Activated naive CD8-positive, alpha-beta T cell treated with anti-CD3 and anti-CD28 coated beads for 36 hours (primary cell): ENCODE results near the gene CAPZB. TPM values are rescaled to one million over a fixed set of nuclear protein-coding genes. Genes with fewer than 3 reads are reported as not detected.

Source experiments
- DNase-seq: peaks from one replicate; pipeline ENCODE4 v3.0.0; 2021
- H3K27ac Mint-ChIP-seq: one replicate; pipeline ENCODE4 v1.8.0; 2022; ENCODE audit warnings: mild to moderate bottlenecking, moderate library complexity, mixed read lengths
- H3K27me3 Mint-ChIP-seq: one replicate; pipeline ENCODE4 v1.8.0; 2022; ENCODE audit warnings: mild to moderate bottlenecking, mixed read lengths
- H3K36me3 Mint-ChIP-seq: one replicate; pipeline ENCODE4 v1.8.0; 2021; ENCODE audit warnings: mild to moderate bottlenecking, mixed read lengths
- H3K4me1 Mint-ChIP-seq: one replicate; pipeline ENCODE4 v1.8.0; 2021; ENCODE audit warnings: mixed read lengths
- H3K4me3 Mint-ChIP-seq: one replicate; pipeline ENCODE4 v1.8.0; 2022; ENCODE audit warnings: mild to moderate bottlenecking, moderate library complexity, mixed read lengths
- H3K9me3 Mint-ChIP-seq: one replicate; pipeline ENCODE4 v1.8.0; 2022; ENCODE audit warnings: mixed read lengths
- total RNA-seq, 2 experiments: library from RNA; stranded (reverse); gene quantifications; one replicate each; pipeline ENCODE4 v1.2.3, GENCODE V29; 2021

Gene CAPZB
- total RNA-seq, 2 experiments from 2014 or later: 324 to 332 TPM

DNA sequence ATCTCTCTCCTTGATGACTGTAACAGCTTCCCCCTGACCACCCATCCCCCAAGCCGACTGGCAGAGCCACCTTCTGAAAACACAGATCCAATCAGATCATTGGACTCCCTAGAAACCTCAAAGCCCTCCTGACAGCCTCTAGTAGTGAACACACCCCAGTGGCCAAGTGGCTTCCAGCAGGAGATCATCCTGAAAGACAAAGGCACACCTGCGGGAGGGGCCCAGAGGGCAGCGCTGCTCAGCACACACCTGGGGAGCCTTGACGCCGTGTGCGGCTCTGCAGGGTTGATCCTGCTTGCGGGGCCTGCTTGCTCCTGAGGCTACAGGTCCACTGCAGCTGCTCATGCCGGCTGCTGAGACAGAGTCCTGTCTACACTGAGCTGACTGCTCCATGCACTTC lies 131.7 kb downstream of the CAPZB start:
- Mint-ChIP-seq H3K36me3 (peaks cover 3% of the 10 kb centered on the region), H3K27me3 (no peaks in the 10 kb centered on the region), H3K9me3 (no peaks in the 10 kb centered on the region), H3K4me3 (no peak overlapping the region), H3K4me1 (peaks cover 1% of the 10 kb centered on the region), H3K27ac (no peak overlapping the region)
- no peak for DNase-seq

DNA sequence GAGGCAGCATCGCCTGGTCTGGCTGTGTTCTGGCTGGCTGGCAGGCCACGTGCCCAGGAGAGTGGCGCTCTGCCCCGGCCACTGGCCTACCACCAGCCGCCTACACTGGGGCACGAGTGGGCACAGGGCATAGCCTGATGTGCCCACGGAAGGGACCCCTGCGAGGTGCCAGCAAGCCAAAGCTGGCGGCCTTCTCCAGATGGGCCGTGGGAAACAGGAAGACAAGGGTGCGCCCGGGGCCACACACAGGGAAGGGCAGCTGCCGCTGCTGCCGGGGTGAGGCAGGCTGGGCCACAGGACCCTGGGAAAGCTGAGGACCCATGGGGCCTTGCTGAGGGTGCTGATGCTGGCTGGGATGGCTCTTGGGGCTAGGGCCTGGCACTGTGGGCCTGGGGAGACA lies 132.5 kb downstream of the CAPZB start:
- peaks cover 1% of the 10 kb centered on the region for H3K4me1 Mint-ChIP-seq
- no peaks in the 10 kb centered on the region for H3K9me3 Mint-ChIP-seq
- H3K27ac Mint-ChIP-seq: peak overlapping the region; percentile 70
- no peaks in the 10 kb centered on the region for H3K27me3 Mint-ChIP-seq
- H3K36me3 Mint-ChIP-seq: peaks cover 3% of the 10 kb centered on the region
- DNase-seq: no peak
- H3K4me3 Mint-ChIP-seq: no peak overlapping the region

DNA sequence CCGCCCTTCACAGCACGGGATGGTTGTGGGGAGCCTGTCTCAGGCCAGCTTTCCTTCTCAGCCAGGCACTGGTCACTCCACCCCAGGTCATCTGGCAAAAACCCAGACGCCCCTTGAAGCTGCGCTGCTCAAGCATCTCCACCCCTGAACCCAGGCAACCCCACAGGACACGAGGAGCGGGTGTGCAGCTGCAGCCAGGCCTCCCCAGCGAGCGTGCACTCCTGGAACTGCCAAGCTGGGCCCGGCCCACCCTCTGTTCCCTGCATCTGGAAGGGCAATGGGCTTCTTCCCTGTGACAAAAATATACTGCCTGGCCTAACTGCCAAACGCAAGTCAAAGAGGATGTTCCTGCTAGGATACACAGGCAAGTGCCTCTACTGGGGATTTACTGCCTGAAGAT lies 133.5 kb downstream of the CAPZB start:
- Mint-ChIP-seq H3K36me3 (peaks cover 3% of the 10 kb centered on the region), H3K27me3 (no peaks in the 10 kb centered on the region), H3K9me3 (no peaks in the 10 kb centered on the region), H3K4me3 (no peak overlapping the region), H3K27ac (no peak overlapping the region), H3K4me1 (no peaks in the 10 kb centered on the region)
- no peak for DNase-seq

DNA sequence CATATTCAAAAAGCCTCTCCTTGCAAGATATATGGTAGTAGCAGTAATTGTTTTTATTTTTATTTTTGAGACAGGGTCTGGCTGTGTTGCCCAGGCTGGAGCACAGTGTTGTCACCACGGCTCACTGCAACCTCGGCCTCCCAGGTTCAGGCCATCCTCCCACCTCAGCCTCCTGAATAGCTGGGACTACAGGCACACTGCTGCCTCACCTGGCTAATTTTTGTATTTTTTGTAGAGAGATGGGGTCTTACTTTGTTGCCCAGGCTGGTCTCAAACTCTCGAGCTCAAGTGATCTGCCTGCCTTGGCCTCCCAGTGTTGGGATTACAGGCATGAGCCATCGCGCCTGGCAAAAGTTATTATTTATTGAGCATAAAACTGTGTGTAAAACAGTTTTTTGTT lies 134.8 kb downstream of the CAPZB start:
- H3K27ac Mint-ChIP-seq: no peak overlapping the region
- H3K4me1 Mint-ChIP-seq: no peaks in the 10 kb centered on the region
- H3K4me3 Mint-ChIP-seq: no peak overlapping the region
- no peaks in the 10 kb centered on the region for H3K27me3 Mint-ChIP-seq
- DNase-seq: no peak
- H3K36me3 Mint-ChIP-seq: peaks cover 3% of the 10 kb centered on the region
- H3K9me3 Mint-ChIP-seq: no peaks in the 10 kb centered on the region

DNA sequence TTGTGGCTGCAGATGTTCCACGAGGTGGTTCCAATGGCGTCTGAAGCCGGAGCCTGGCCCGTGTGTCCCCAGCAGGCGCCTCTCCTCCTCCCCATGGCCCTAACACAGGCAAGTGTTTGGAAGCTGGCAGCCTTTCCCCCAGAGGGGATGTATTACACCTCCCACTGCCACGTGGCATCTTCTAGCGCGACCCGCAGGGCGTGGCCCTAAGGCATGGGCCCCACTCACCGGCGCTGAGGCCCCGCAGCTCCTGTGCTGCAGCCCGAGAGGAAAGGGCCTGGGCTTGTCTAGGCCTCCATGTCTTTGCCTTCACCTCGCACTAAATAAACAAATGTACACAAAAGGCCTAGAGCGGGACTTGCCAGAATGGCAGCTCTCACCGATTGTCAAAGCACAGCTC lies 135.3 kb downstream of the CAPZB start:
- no peaks in the 10 kb centered on the region for H3K4me1 Mint-ChIP-seq
- no peak overlapping the region for H3K27ac Mint-ChIP-seq
- no peaks in the 10 kb centered on the region for H3K9me3 Mint-ChIP-seq
- H3K27me3 Mint-ChIP-seq: no peaks in the 10 kb centered on the region
- H3K36me3 Mint-ChIP-seq: peaks cover 3% of the 10 kb centered on the region
- H3K4me3 Mint-ChIP-seq: no peak overlapping the region
- DNase-seq: no peak

DNA sequence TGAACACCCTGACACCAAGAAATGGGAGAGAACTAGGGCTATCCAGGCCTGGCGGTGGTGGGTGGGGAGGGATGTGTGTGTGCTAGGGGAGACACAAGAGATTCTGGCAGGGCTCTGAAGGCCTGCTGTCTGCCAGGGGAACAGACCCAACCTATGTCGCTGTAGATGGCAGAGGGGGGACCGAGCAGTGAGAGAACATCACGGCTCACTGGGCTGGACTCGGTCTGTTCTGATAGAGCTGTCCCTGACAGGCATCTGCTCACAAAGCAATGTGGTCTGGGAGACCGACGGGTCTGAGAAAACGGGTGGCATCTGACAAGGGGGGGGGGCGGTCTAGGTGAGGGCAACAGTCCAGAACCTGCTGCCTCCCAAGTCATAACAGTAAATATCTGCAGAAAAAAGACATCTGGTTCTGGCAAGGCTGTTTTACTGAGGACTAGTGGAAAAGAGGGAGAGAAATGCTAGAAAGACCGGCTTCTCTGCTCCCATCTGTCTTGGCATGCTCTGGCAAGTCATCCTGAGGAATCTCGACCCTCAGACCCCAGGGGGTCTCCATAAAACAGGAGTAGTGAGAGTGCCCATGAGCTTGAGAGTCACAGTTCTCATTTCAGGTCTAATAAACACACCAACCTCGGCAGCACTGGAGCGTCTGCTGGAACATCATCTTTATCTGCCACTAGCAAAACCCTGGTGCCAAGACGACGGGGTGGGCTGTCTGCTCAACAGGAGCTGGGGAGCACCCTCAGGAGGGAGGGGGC lies 136.7 kb downstream of the CAPZB start:
- H3K36me3 Mint-ChIP-seq: peaks cover 5% of the 10 kb centered on the region
- no peaks in the 10 kb centered on the region for H3K9me3 Mint-ChIP-seq
- H3K4me3 Mint-ChIP-seq: no peak overlapping the region
- no peak for DNase-seq
- no peaks in the 10 kb centered on the region for H3K27me3 Mint-ChIP-seq
- no peak overlapping the region for H3K27ac Mint-ChIP-seq
- H3K4me1 Mint-ChIP-seq: no peaks in the 10 kb centered on the region

DNA sequence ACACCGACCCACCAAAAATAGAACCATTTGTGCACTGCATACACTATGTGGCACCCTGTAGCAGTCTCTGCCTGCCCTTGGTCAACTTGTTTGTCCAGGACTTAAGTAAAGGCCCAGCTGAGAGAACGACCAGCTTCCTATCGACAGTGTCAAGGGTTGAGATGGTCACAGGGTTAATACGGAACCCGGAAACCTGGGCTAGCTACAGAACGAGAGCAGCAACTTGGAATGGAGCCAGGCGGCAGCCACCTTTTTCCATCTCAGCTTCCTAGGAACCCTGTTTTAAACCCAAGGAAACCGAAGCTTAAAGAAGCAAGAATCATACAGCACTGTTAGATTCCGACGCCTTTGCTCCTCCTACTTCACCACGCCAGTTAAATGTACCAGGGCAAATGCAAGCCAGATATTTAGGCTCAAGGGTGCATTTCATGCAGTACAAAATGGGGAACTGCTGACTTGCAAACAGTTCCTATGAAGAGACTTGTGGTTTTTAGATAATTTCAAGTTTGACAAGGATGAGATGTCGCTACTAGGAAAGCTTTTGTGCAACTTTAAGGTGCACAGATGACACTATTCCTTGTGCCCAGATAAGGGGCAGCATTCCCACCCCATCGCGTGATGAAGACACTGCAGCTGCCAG lies 137.7 kb downstream of the CAPZB start:
- Mint-ChIP-seq H3K27me3 (no peaks in the 10 kb centered on the region), H3K9me3 (no peaks in the 10 kb centered on the region), H3K4me3 (no peak overlapping the region), H3K27ac (peak overlapping the region; percentile 58), H3K4me1 (no peaks in the 10 kb centered on the region), H3K36me3 (peaks cover 5% of the 10 kb centered on the region)
- DNase-seq: no peak

DNA sequence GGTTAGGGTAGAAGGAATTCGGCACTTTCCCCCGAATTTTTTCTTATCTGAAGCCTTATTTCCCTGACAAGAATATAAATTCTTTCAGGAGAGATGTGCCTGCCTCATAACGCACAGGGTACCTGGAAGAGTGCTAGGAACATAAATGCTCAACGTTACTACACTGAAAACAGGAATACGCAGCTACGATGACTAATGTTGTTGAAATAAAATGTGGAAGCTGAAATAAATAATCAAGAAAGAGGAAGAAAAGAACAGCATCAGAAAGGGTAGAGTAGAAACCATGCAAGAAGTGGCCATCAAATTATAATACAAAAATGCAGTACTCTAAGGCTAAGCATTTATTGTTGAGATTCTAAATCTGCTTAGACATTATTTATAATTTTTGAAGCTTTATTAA lies 139.3 kb downstream of the CAPZB start:
- Mint-ChIP-seq H3K27me3 (no peaks in the 10 kb centered on the region), H3K4me3 (no peak overlapping the region), H3K4me1 (no peaks in the 10 kb centered on the region), H3K36me3 (peaks cover 9% of the 10 kb centered on the region), H3K9me3 (no peaks in the 10 kb centered on the region), H3K27ac (no peak overlapping the region)
- DNase-seq: no peak

DNA sequence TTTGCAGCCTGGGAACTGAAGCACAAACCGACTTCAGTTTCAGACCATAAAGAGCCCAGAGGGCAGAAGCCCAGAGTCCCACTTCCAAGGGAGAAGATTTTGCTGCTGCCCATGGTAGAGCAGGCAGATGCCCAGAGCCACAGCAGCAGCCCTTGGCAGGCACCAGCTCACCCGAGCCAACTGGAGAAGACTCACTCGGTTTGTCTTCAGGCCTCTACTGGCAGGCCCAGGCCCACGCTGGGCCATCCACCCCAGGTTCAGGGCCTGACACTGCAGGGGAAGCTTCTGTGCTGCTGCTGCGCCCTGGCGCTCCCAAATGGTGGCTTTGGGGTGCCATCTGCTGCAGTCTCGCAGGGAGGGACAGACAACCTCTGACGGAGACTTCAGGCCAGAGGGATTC lies 139.9 kb downstream of the CAPZB start:
- H3K27ac Mint-ChIP-seq: peak overlapping the region; percentile 61
- no peaks in the 10 kb centered on the region for H3K9me3 Mint-ChIP-seq
- H3K27me3 Mint-ChIP-seq: no peaks in the 10 kb centered on the region
- H3K4me1 Mint-ChIP-seq: no peaks in the 10 kb centered on the region
- peaks cover 12% of the 10 kb centered on the region for H3K36me3 Mint-ChIP-seq
- H3K4me3 Mint-ChIP-seq: no peak overlapping the region
- DNase-seq: no peak

DNA sequence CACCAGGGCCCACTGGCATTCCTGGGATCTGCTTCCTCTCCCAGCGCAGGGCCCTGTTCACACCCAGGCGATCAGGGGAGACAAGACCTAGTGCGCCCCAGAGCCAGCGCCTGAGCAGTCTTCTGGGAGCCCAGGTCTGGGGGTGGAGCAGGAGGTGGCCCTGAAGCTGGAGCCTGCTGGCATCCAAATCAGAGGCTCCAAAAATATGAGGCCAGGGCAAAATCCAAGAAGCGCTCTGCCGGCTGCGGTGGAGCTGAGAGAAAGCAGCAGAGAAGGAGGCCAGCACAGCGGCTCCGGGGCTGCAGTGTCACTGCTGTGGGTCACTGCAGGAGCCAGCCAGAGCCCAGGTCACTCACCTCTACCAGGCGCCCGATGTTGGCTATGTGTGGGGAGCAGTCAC lies 140.5 kb downstream of the CAPZB start:
- Mint-ChIP-seq H3K36me3 (peaks cover 12% of the 10 kb centered on the region), H3K4me3 (no peak overlapping the region), H3K9me3 (no peaks in the 10 kb centered on the region), H3K27me3 (no peaks in the 10 kb centered on the region), H3K27ac (no peak overlapping the region), H3K4me1 (no peaks in the 10 kb centered on the region)
- no peak for DNase-seq

DNA sequence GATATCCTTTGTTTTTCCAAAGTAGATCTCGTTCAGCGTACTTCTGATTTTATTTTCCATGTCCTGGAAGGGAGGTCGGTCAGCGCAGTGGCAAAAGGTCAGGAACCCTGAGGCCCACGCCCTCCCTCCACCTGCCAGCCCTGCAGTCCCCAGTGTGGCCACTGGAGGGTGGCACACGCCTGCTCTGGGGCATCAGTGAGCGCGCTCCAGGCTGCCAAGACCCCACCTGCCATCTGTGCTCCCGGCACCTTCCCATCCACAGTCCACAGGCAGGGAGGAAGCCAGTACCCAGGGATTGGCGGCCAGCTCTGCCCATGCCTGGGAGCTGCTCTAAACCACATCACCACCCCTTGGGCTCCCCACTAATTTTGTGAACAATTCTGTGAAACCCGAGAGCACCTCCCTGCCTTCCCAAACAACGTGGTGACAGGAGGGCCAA lies 140.9 kb downstream of the CAPZB start:
- Mint-ChIP-seq H3K27ac (no peak overlapping the region), H3K9me3 (no peaks in the 10 kb centered on the region), H3K27me3 (no peaks in the 10 kb centered on the region), H3K4me1 (no peaks in the 10 kb centered on the region), H3K4me3 (no peak overlapping the region), H3K36me3 (peaks cover 12% of the 10 kb centered on the region)
- peak; percentile 60 for DNase-seq

DNA sequence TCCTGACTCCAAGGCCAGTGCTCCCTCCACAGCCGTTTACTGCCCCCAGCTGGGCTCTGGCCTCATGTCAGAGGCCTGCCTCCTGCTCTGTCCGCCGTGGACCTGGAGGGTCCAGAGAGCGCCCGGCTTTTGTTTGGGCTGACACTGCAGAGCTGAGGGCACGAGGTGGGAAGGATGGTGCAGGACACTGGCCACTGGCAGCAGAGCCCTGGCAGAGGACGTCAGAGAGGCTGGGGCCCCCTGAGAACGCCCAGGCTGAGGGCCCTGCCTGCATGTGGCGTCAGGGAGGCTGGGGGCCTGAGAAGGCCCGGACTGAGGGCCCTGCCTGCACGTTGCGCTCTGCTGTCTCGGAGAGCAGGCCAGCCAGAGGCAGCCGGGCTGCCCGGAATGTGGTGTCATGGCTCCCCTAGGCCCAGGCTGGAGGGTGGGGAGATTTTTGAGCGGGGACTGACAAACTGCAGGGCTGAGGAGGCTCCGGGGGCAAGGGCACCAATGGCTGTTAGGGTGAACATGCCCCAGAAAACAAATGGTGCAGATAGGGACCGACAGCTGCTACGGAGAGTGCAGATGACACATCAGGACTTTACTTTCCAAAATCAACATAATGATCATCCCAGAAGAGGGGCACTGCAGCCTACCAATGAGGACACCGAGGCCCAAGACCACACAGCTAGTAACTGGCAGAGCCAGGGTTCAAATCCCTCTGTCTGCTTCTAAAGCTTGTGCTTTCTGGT lies 141.6 kb downstream of the CAPZB start:
- Mint-ChIP-seq H3K27ac (no peak overlapping the region), H3K9me3 (no peaks in the 10 kb centered on the region), H3K36me3 (peaks cover 12% of the 10 kb centered on the region)

DNA sequence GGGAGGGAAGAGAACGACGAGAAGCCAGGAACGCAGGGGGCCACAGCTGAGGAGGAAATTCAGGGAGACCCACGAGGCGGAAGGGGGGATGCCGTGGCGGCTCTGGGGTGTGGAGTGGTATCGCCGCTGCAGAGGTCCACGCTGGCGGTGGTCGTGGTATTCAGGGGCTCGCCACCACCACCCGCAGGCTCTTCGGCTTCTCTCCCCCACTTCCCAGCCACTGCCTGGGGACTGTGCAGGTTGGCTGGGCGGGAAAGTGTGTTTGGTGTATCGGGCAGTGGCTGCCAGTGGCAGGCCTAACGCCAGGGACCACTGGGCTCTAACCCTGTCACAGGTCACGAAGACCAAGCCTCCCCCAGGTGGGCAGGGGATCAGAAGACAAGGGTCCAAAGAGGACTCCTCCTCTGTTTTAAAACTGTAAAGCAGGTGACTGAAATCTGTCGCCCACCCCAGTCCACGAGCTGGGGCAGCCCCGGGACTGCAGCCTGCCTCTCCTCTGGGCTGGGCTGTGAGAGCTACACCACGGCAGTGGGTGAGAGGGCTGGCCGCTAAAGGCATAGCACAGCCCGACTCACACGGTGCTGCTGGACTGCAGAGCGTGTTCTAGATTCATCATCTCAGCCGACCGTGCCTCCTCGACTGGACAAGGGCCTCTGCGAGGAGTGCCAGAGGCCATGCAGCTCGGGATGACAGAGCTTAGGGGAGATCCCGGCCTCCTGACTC lies 142.3 kb downstream of the CAPZB start:
- Mint-ChIP-seq H3K4me1 (no peaks in the 10 kb centered on the region), H3K27ac (no peak overlapping the region), H3K27me3 (no peaks in the 10 kb centered on the region), H3K36me3 (peaks cover 14% of the 10 kb centered on the region), H3K9me3 (no peaks in the 10 kb centered on the region), H3K4me3 (no peak overlapping the region)
- DNase-seq: no peak

More for the DNA sequence above, 141.6 kb downstream of the CAPZB start:
- no peak for DNase-seq
- Mint-ChIP-seq H3K4me1 (no peaks in the 10 kb centered on the region), H3K27me3 (no peaks in the 10 kb centered on the region), H3K4me3 (no peak overlapping the region)

DNA sequence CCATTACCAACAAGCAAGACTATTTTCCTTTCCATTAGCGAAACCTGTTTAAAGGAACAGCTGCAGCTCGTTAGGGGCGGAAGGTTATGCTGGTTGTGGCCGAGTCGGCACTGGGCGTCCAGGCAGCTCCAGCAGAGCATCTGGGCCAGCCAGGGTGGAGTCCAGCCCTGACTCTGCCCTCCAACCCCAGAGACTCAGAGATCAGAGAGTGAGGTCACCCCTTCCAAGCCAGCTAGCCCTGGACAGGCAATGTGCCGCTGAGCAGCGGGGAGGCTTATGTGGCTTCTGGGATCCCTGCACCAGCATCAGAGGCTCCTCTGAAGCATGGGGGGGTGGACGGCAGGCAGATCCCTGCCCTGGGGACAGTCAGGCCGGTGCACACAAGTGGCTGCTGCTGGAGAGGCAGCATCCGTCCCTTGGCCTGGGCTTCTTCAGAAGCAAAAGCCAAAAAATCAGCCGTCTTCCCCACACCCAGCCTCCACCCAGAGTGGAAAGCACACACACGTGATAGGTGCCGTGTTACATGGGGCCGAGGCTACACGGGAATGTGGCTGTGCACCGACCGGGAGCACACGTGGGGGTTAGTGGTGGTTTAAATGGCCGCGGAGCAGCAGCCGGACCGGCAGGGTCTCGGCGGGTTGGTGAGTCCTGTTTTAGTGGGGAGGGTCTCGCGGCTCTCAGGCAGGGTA lies 143.1 kb downstream of the CAPZB start:
- no peaks in the 10 kb centered on the region for H3K27me3 Mint-ChIP-seq
- peaks cover 17% of the 10 kb centered on the region for H3K36me3 Mint-ChIP-seq
- no peak for DNase-seq
- no peak overlapping the region for H3K4me3 Mint-ChIP-seq
- peaks cover 4% of the 10 kb centered on the region for H3K4me1 Mint-ChIP-seq
- H3K9me3 Mint-ChIP-seq: no peaks in the 10 kb centered on the region
- H3K27ac Mint-ChIP-seq: no peak overlapping the region
